Caco-2 (cell line): ENCODE data around the gene CCNB1IP1. TPM values are rescaled to one million over a fixed set of nuclear protein-coding genes. Genes with fewer than 3 reads are reported as not detected.
A peak's percentile ranks its signal among the peaks of the same experiment; 100 is the strongest.
"Not testable (repeated sequence)": the region's sequence is repeated elsewhere in the genome, so short reads cannot be mapped to it uniquely, and the experiment has no call there.

Source experiments
- BruUV-seq: library from RNA; stranded (reverse); fragments of 400-500 nt; replicated peaks from 2 replicates; lab custom pipeline; 2021; lab: Mats Ljungman, UMichigan
- CTCF ChIA-PET: fragments of 300-600 bp; sonication (Branson Sonifier 250); formaldehyde crosslinking; loops from one replicate; lab custom pipeline; 2022; ENCODE audit warnings: antibody characterized with exemption; lab: Charles Lee
- POLR2A ChIA-PET: fragments of 300-600 bp; sonication (Branson Sonifier 250); formaldehyde crosslinking; loops from one replicate; lab custom pipeline; 2022; ENCODE audit warnings: antibody characterized with exemption; lab: Charles Lee
- DNase-seq, 2 experiments: peaks; one replicate each; pipeline versions ENCODE4 v3.0.0 to v3.0.0-alpha.2; 2020 to 2022
- H3K27me3 ChIP-seq: replicated peaks from 2 replicates; pipeline ENCODE4 v1.6.0; 2011; ENCODE audit warnings: low read length; ENCODE audit not compliant: control insufficient read depth, insufficient read depth
- H3K36me3 ChIP-seq: 2 replicates; pipeline ENCODE4 v1.5.1; 2011; ENCODE audit warnings: low read length; ENCODE audit not compliant: control insufficient read depth, insufficient read depth
- H3K4me1 ChIP-seq: fragments of 250-450 bp; sonication (Bioruptor Pico); 2 replicates; pipeline ENCODE4 v1.5.1; 2020; ENCODE audit warnings: mild to moderate bottlenecking
- H3K4me3 ChIP-seq: 2 replicates; pipeline ENCODE4 v1.5.1; 2011; ENCODE audit warnings: low read depth, mild to moderate bottlenecking, control low read depth, low read length
- H3K9me3 ChIP-seq: fragments of 250-450 bp; sonication (Bioruptor Pico); 2 replicates; pipeline ENCODE4 v1.5.1; 2020; ENCODE audit warnings: mild to moderate bottlenecking, moderate library complexity
- H3K27ac Mint-ChIP-seq: one replicate; pipeline ENCODE4 v1.8.0; 2022; ENCODE audit warnings: mixed read lengths; ENCODE audit not compliant: unreplicated experiment
- H3K27me3 Mint-ChIP-seq: one replicate; pipeline ENCODE4 v1.8.0; 2022; ENCODE audit warnings: mixed read lengths; ENCODE audit not compliant: insufficient read depth, unreplicated experiment
- H3K36me3 Mint-ChIP-seq: one replicate; pipeline ENCODE4 v1.8.0; 2022; ENCODE audit warnings: mild to moderate bottlenecking, mixed read lengths; ENCODE audit not compliant: insufficient read depth, unreplicated experiment
- H3K4me1 Mint-ChIP-seq: one replicate; pipeline ENCODE4 v1.8.0; 2022; ENCODE audit warnings: low read depth, mixed read lengths; ENCODE audit not compliant: unreplicated experiment
- H3K4me3 Mint-ChIP-seq: one replicate; pipeline ENCODE4 v1.8.0; 2022; ENCODE audit warnings: mild to moderate bottlenecking, moderate library complexity, mixed read lengths; ENCODE audit not compliant: unreplicated experiment
- H3K9me3 Mint-ChIP-seq: one replicate; pipeline ENCODE4 v1.8.0; 2022; ENCODE audit warnings: mixed read lengths; ENCODE audit not compliant: unreplicated experiment
- CTCF ChIP-seq, 2 experiments: fragments of 200-600 bp in 1 of 2; IDR thresholded peaks; 1 replicate in 1 of 2; 2 replicates in 1 of 2; pipeline versions ENCODE4 v1.5.1 to v1.8.0; 2011 to 2022; ENCODE audit warnings: antibody characterized with exemption in 1 of 2, control low read depth in 1 of 2, inconsistent platforms in 1 of 2, low read depth in 1 of 2, low read length in 1 of 2, mild to moderate bottlenecking in 1 of 2, moderate library complexity in 1 of 2; ENCODE audit not compliant: insufficient read depth in 1 of 2, severe bottlenecking in 1 of 2, unreplicated experiment in 1 of 2
- intact Hi-C: fragments of 100-400 bp; cut with micrococcal nuclease; formaldehyde crosslinking; loops from one replicate; pipeline ENCODE4 v1.10.0; 2022; ENCODE audit not compliant: unreplicated experiment
- total RNA-seq: library from RNA; stranded (reverse); gene quantifications from 2 replicates; pipeline ENCODE4 v1.2.3, GENCODE V29; 2022

Gene CCNB1IP1
- total RNA-seq, 1 experiment from 2014 or later = 111 TPM

GRCh38 chr14:20302042-20302755, 30.9 kb downstream of the CCNB1IP1 start:
- Mint-ChIP-seq H3K27ac (no peak overlapping the region), H3K36me3 (peaks cover 27% of the 10 kb centered on the region), H3K9me3 (no peaks in the 10 kb centered on the region), H3K4me1 (peaks cover 7% of the 10 kb centered on the region), H3K27me3 (no peaks in the 10 kb centered on the region), H3K4me3 (no peak overlapping the region)
- intact Hi-C loops = no loop called here
- Histone ChIP-seq H3K27me3 (no peaks in the 10 kb centered on the region), H3K9me3 (no peaks in the 10 kb centered on the region), H3K4me1 (0 out of 2 replicates have a peak, but pooled peaks cover 3% of the 10 kb centered on the region), H3K36me3 (no peaks in the 10 kb centered on the region), H3K4me3 (no peak overlapping the region)
- no peak for DNase-seq
- BruUV-seq = no TSS peak
- TF ChIP-seq CTCF (IDR thresholded peaks at IDR 0.05; ENCODE audit: insufficient read depth in 1 of 2, low read depth in 1 of 2, low read length in 1 of 2, severe bottlenecking in 1 of 2, unreplicated experiment in 1 of 2) = no peak
- CTCF ChIA-PET = no interaction called here
- POLR2A ChIA-PET = no interaction called here

- H3K27me3 Mint-ChIP-seq = no peaks in the 10 kb centered on the region
- H3K4me3 ChIP-seq = no peak overlapping the region
- no peak overlapping the region for H3K4me3 Mint-ChIP-seq
- no peak for TF ChIP-seq CTCF (IDR thresholded peaks at IDR 0.05; ENCODE audit: insufficient read depth in 1 of 2, low read depth in 1 of 2, low read length in 1 of 2, severe bottlenecking in 1 of 2, unreplicated experiment in 1 of 2)
- no peaks in the 10 kb centered on the region for H3K4me1 ChIP-seq
- no peaks in the 10 kb centered on the region for H3K4me1 Mint-ChIP-seq
- H3K36me3 ChIP-seq = peaks cover 2% of the 10 kb centered on the region; the same call in 1 of the 2 replicates
- BruUV-seq = no TSS peak
- POLR2A ChIA-PET = no interaction called here
- no peak overlapping the region for H3K27ac Mint-ChIP-seq
- peaks cover 34% of the 10 kb centered on the region for H3K36me3 Mint-ChIP-seq
- no peaks in the 10 kb centered on the region for H3K27me3 ChIP-seq
- H3K9me3 ChIP-seq = no peaks in the 10 kb centered on the region
- intact Hi-C loops = no loop called here
- no peaks in the 10 kb centered on the region for H3K9me3 Mint-ChIP-seq
- CTCF ChIA-PET = interaction anchor here (0.7 kb wide), 1 partner anchor 47 kb away, joined by 3 read pairs; no protein-coding TSS in a partner anchor
- DNase-seq = no peak
Observed at GRCh38 chr14:20295067-20295466, 38.0 kb downstream of the CCNB1IP1 start.

GRCh38 chr14:20294636-20295035, 38.4 kb downstream of the CCNB1IP1 start:
- no peaks in the 10 kb centered on the region for H3K4me1 ChIP-seq
- no peak overlapping the region for H3K27ac Mint-ChIP-seq
- BruUV-seq = no TSS peak
- H3K36me3 Mint-ChIP-seq = peaks cover 33% of the 10 kb centered on the region
- no peak for TF ChIP-seq CTCF (IDR thresholded peaks at IDR 0.05; ENCODE audit: insufficient read depth in 1 of 2, low read depth in 1 of 2, low read length in 1 of 2, severe bottlenecking in 1 of 2, unreplicated experiment in 1 of 2)
- no peak for DNase-seq
- no peak overlapping the region for H3K4me3 ChIP-seq
- intact Hi-C loops = no loop called here
- H3K4me1 Mint-ChIP-seq = no peaks in the 10 kb centered on the region
- ChIA-PET POLR2A (no interaction called here), CTCF (no interaction called here)
- no peaks in the 10 kb centered on the region for H3K27me3 Mint-ChIP-seq
- no peak overlapping the region for H3K4me3 Mint-ChIP-seq
- H3K9me3 Mint-ChIP-seq = no peaks in the 10 kb centered on the region
- H3K36me3 ChIP-seq = peaks cover 2% of the 10 kb centered on the region; the same call in 1 of the 2 replicates
- H3K27me3 ChIP-seq = no peaks in the 10 kb centered on the region
- no peaks in the 10 kb centered on the region for H3K9me3 ChIP-seq

GRCh38 chr14:20281998-20282397, 51.1 kb downstream of the CCNB1IP1 start:
- H3K4me3 Mint-ChIP-seq, H3K36me3 ChIP-seq, H3K4me3 ChIP-seq, CTCF ChIA-PET, DNase-seq, H3K27ac Mint-ChIP-seq, BruUV-seq, H3K9me3 ChIP-seq, intact Hi-C loops, H3K4me1 Mint-ChIP-seq, H3K4me1 ChIP-seq, H3K27me3 Mint-ChIP-seq, H3K27me3 ChIP-seq, POLR2A ChIA-PET: not testable (repeated sequence)
- Mint-ChIP-seq H3K9me3 (peaks cover 19% of the 10 kb centered on the region), H3K36me3 (peaks cover 19% of the 10 kb centered on the region)

GRCh38 chr14:20280265-20280664, 52.8 kb downstream of the CCNB1IP1 start:
- H3K4me1 ChIP-seq, intact Hi-C loops: not testable (repeated sequence)
- peaks cover 28% of the 10 kb centered on the region for H3K9me3 Mint-ChIP-seq

More at GRCh38 chr14:20280265-20280664, 52.8 kb downstream of the CCNB1IP1 start:
- H3K27me3 ChIP-seq, CTCF ChIA-PET, H3K4me3 ChIP-seq, H3K36me3 ChIP-seq, BruUV-seq, H3K4me1 Mint-ChIP-seq, H3K9me3 ChIP-seq, H3K27ac Mint-ChIP-seq, H3K27me3 Mint-ChIP-seq, POLR2A ChIA-PET, H3K4me3 Mint-ChIP-seq: not testable (repeated sequence)
- peak; percentile 27 to 44 for DNase-seq
- peaks cover 19% of the 10 kb centered on the region for H3K36me3 Mint-ChIP-seq
